ENCODE measurements around the gene ZDHHC13.

The ZDHHC13 gene

DNA sequence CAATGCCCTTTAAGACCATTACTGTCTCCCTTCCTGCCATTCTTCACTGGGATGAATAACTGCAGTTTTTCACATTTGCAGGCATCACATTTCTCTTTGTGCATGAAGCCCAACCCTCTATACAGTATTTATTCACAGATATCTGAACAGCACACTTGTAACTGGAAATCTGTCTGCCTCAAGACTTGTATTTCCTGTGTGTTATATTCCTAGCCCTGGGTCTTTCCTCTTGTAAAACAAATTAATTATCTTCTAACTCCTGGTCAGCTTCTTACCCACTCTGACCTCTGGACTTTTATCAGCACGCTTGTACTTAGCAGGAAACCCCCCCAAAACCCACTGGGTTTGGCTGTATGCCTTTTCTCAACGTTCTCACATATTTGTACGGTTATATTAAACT, 82.8 kb downstream of the ZDHHC13 start:
- peak; percentile 42; the same call in 2 of the 3 replicates for ATAC-seq
- TF ChIP-seq OSR1 (CRISPR knock-in tag; IDR thresholded peaks at IDR 0.05): no peak
- TF ChIP-seq, protein P1, sequence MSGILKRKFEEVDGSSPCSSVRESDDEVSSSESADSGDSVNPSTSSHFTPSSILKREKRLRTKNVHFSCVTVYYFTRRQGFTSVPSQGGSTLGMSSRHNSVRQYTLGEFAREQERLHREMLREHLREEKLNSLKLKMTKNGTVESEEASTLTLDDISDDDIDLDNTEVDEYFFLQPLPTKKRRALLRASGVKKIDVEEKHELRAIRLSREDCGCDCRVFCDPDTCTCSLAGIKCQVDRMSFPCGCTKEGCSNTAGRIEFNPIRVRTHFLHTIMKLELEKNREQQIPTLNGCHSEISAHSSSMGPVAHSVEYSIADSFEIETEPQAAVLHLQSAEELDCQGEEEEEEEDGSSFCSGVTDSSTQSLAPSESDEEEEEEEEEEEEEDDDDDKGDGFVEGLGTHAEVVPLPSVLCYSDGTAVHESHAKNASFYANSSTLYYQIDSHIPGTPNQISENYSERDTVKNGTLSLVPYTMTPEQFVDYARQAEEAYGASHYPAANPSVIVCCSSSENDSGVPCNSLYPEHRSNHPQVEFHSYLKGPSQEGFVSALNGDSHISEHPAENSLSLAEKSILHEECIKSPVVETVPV (CRISPR knock-in tag; IDR thresholded peaks at IDR 0.05): no peak
- TF ChIP-seq, protein P2, sequence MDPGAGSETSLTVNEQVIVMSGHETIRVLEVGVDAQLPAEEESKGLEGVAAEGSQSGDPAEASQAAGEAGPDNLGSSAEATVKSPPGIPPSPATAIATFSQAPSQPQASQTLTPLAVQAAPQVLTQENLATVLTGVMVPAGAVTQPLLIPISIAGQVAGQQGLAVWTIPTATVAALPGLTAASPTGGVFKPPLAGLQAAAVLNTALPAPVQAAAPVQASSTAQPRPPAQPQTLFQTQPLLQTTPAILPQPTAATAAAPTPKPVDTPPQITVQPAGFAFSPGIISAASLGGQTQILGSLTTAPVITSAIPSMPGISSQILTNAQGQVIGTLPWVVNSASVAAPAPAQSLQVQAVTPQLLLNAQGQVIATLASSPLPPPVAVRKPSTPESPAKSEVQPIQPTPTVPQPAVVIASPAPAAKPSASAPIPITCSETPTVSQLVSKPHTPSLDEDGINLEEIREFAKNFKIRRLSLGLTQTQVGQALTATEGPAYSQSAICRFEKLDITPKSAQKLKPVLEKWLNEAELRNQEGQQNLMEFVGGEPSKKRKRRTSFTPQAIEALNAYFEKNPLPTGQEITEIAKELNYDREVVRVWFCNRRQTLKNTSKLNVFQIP (CRISPR knock-in tag; IDR thresholded peaks at IDR 0.05; ENCODE audit: borderline replicate concordance, low read depth): no peak
- TF ChIP-seq TCF4 (CRISPR knock-in tag; IDR thresholded peaks at IDR 0.05; ENCODE audit: borderline replicate concordance): no peak
- no peak for TF ChIP-seq ZC3H10 (CRISPR knock-in tag; IDR thresholded peaks at IDR 0.05)
- no peak for TF ChIP-seq ZNF565 (CRISPR knock-in tag; conservative IDR thresholded peaks at IDR 0.05; ENCODE audit: low read depth)
- TF ChIP-seq RARB (CRISPR knock-in tag; IDR thresholded peaks at IDR 0.05): no peak
- TF ChIP-seq, protein P3, sequence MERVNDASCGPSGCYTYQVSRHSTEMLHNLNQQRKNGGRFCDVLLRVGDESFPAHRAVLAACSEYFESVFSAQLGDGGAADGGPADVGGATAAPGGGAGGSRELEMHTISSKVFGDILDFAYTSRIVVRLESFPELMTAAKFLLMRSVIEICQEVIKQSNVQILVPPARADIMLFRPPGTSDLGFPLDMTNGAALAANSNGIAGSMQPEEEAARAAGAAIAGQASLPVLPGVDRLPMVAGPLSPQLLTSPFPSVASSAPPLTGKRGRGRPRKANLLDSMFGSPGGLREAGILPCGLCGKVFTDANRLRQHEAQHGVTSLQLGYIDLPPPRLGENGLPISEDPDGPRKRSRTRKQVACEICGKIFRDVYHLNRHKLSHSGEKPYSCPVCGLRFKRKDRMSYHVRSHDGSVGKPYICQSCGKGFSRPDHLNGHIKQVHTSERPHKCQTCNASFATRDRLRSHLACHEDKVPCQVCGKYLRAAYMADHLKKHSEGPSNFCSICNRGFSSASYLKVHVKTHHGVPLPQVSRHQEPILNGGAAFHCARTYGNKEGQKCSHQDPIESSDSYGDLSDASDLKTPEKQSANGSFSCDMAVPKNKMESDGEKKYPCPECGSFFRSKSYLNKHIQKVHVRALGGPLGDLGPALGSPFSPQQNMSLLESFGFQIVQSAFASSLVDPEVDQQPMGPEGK (CRISPR knock-in tag; IDR thresholded peaks at IDR 0.05; ENCODE audit: borderline replicate concordance): no peak
- TF ChIP-seq ISL1 (CRISPR knock-in tag; IDR thresholded peaks at IDR 0.05): no peak
- TF ChIP-seq BACH2 (CRISPR knock-in tag; IDR thresholded peaks at IDR 0.05; ENCODE audit: borderline replicate concordance): no peak
- no peak for TF ChIP-seq TOX (CRISPR knock-in tag; IDR thresholded peaks at IDR 0.05; ENCODE audit: borderline replicate concordance)

DNA sequence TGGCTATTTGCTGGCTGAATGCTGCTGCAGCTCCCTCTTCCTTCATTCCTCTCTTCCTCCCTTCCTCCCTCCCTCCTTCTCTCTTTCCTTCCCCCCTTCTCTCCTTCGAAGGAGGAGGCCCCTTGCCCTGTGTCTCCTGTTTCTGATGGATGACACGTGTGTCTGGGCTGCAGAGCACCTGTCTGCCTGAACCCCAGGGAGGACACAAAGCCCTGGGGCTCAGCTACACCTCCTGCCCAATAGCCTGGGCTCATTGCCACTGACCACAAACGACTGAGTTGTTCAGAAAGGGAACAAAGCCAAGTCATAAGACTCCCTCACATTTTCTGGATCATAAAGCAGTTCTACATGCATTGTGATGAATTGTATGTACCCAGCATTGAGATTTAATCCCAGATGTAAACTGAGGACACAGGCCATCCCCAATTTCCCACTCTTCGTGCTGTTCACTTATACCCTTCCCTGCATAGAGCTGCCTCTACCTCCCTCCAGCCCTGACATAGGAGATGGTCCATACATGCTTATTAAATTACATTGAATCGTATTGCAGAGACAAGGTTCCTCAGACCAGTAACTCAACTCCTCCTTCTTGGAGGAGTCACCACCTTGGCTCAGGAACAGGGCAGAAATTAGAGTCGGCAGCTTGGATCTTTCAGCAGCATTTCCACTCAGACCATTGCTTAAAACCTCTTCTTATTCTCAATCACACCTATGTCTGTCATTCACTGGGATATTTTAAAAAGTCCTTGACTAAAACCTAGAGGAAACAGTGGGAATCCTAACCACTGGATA, 83.6 kb downstream of the ZDHHC13 start:
- TF ChIP-seq ISL1 (CRISPR knock-in tag; IDR thresholded peaks at IDR 0.05): no peak
- TF ChIP-seq SNAI2 (CRISPR knock-in tag; IDR thresholded peaks at IDR 0.05): no peak
- no peak for TF ChIP-seq ZNF8 (CRISPR knock-in tag; IDR thresholded peaks at IDR 0.05)
- TF ChIP-seq OSR1 (CRISPR knock-in tag; IDR thresholded peaks at IDR 0.05): no peak
- TF ChIP-seq, protein P4, sequence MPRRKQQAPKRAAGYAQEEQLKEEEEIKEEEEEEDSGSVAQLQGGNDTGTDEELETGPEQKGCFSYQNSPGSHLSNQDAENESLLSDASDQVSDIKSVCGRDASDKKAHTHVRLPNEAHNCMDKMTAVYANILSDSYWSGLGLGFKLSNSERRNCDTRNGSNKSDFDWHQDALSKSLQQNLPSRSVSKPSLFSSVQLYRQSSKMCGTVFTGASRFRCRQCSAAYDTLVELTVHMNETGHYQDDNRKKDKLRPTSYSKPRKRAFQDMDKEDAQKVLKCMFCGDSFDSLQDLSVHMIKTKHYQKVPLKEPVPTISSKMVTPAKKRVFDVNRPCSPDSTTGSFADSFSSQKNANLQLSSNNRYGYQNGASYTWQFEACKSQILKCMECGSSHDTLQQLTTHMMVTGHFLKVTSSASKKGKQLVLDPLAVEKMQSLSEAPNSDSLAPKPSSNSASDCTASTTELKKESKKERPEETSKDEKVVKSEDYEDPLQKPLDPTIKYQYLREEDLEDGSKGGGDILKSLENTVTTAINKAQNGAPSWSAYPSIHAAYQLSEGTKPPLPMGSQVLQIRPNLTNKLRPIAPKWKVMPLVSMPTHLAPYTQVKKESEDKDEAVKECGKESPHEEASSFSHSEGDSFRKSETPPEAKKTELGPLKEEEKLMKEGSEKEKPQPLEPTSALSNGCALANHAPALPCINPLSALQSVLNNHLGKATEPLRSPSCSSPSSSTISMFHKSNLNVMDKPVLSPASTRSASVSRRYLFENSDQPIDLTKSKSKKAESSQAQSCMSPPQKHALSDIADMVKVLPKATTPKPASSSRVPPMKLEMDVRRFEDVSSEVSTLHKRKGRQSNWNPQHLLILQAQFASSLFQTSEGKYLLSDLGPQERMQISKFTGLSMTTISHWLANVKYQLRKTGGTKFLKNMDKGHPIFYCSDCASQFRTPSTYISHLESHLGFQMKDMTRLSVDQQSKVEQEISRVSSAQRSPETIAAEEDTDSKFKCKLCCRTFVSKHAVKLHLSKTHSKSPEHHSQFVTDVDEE (CRISPR knock-in tag; IDR thresholded peaks at IDR 0.05): no peak
- no peak for TF ChIP-seq ZFP30 (CRISPR knock-in tag; IDR thresholded peaks at IDR 0.05)
- TF ChIP-seq, protein P2 (CRISPR knock-in tag; IDR thresholded peaks at IDR 0.05; ENCODE audit: borderline replicate concordance, low read depth): no peak
- no peak for TF ChIP-seq TCF4 (CRISPR knock-in tag; IDR thresholded peaks at IDR 0.05; ENCODE audit: borderline replicate concordance)
- TF ChIP-seq PPARA (CRISPR knock-in tag; IDR thresholded peaks at IDR 0.05; ENCODE audit: borderline replicate concordance): no peak
- no peak for TF ChIP-seq TOX (CRISPR knock-in tag; IDR thresholded peaks at IDR 0.05; ENCODE audit: borderline replicate concordance)
- TF ChIP-seq RARB (CRISPR knock-in tag; IDR thresholded peaks at IDR 0.05): no peak
- no peak for TF ChIP-seq ZC3H10 (CRISPR knock-in tag; IDR thresholded peaks at IDR 0.05)
- ATAC-seq: peak; percentile 84

DNA sequence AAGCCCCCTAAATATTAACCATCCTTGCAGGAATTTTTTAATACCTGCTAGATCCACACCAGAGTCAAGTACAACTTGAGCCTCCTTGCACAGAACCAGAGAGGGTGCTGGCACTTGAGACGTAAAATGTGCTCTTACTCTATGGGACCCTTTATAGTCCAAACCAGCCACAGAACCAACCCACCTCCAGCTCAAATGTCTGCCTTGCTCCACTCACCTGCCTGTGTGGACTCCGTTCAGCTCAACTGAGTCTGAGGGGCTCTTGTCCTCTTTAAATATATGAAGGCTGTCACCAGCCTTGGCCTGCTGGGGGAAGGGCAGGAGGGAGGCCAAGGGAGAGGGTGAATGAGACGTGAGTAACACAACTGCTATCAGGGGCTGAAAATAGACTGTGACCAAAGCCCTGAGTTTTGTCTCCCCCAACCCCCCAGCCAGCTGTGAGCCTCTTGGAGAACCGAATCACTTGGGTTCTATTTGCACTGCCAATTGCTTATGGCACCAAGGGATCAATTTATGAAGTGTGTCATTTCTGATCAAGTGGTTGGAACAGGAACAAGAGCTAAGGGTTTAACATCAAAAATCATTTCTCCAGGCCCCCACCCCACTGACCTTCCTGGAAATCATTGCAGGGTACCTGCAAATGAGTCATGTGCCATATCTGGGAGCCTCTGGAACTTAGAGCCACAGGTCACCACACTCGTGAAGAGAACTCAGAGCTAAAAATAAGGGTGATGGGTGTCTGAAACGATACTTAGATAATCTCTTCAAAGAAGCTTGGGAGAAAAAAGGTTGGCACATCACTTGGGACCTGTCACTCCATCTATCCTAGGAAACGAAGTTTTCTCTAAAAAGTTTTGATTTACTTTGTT, 85.0 kb downstream of the ZDHHC13 start, which contains the start of gene CSRP3:
TSS of gene CSRP3 (minus strand) at position 247 of the 869 bp plus-strand sequence. CDS start 9,535 bp downstream, outside the sequence.
- TF ChIP-seq, protein P3 (CRISPR knock-in tag; IDR thresholded peaks at IDR 0.05; ENCODE audit: borderline replicate concordance): no peak
- TF ChIP-seq ESRRG (CRISPR knock-in tag; IDR thresholded peaks at IDR 0.05): no peak
- no peak for TF ChIP-seq ZFP3 (CRISPR knock-in tag; IDR thresholded peaks at IDR 0.05)
- no peak for TF ChIP-seq OSR1 (CRISPR knock-in tag; IDR thresholded peaks at IDR 0.05)
- TF ChIP-seq ARNTL (CRISPR knock-in tag; IDR thresholded peaks at IDR 0.05; ENCODE audit: borderline replicate concordance, low read depth): no peak
- no peak for TF ChIP-seq SNAI2 (CRISPR knock-in tag; IDR thresholded peaks at IDR 0.05)
- TF ChIP-seq GLIS3 (CRISPR knock-in tag; IDR thresholded peaks at IDR 0.05): no peak
- TF ChIP-seq ZNF70 (CRISPR knock-in tag; IDR thresholded peaks at IDR 0.05): no peak
- TF ChIP-seq TOX (CRISPR knock-in tag; IDR thresholded peaks at IDR 0.05; ENCODE audit: borderline replicate concordance): no peak
- no peak for TF ChIP-seq PPARA (CRISPR knock-in tag; IDR thresholded peaks at IDR 0.05; ENCODE audit: borderline replicate concordance)
- TF ChIP-seq, protein P1 (CRISPR knock-in tag; IDR thresholded peaks at IDR 0.05): no peak
- no peak for TF ChIP-seq ZC3H10 (CRISPR knock-in tag; IDR thresholded peaks at IDR 0.05)
- no peak; the same call in 2 of the 3 replicates for ATAC-seq
